GM21717 (cell line): ENCODE data around the gene TMEM185B.
A peak's percentile ranks its signal among the peaks of the same experiment; 100 is the strongest.

ENCODE experiments used
- ATAC-seq: cut with Tn5 transposase; IDR thresholded peaks from one replicate; pipeline ENCODE4 v1.9.1; 2021; ENCODE audit warnings: mild to moderate bottlenecking, moderate library complexity; ENCODE audit not compliant: unreplicated experiment

The TMEM185B gene

GRCh38 chr2:120252225-120253020 is 29.2 kb upstream of the TMEM185B start, which contains the start of gene RALB:
RALB (plus strand) TSS chr2:120252852; CDS start chr2:120278665, 25,813 bp downstream.
- peak; percentile 96 for ATAC-seq

- no peak for ATAC-seq
Observed at GRCh38 chr2:120251880-120252224, 28.7 kb upstream of the TMEM185B start.

GRCh38 chr2:120251078-120251477 is 27.9 kb upstream of the TMEM185B start:
- ATAC-seq = no peak

GRCh38 chr2:120250640-120251039 is 27.4 kb upstream of the TMEM185B start:
- ATAC-seq = no peak

GRCh38 chr2:120247851-120248250 is 24.7 kb upstream of the TMEM185B start:
- ATAC-seq = no peak

GRCh38 chr2:120246546-120247300 is 23.5 kb upstream of the TMEM185B start:
- no peak for ATAC-seq

- no peak for ATAC-seq
Observed at GRCh38 chr2:120245520-120246332, 22.5 kb upstream of the TMEM185B start.

- no peak for ATAC-seq
Observed at GRCh38 chr2:120244656-120245519, 21.7 kb upstream of the TMEM185B start.

- ATAC-seq = no peak
Observed at GRCh38 chr2:120243875-120244553, 20.8 kb upstream of the TMEM185B start.

- ATAC-seq = no peak
Observed at GRCh38 chr2:120243211-120243610, 20.0 kb upstream of the TMEM185B start.

- no peak for ATAC-seq
Observed at GRCh38 chr2:120241684-120242083, 18.5 kb upstream of the TMEM185B start.

- no peak for ATAC-seq
Observed at GRCh38 chr2:120240901-120241429, 17.8 kb upstream of the TMEM185B start.

GRCh38 chr2:120239488-120240287 is 16.5 kb upstream of the TMEM185B start:
- ATAC-seq = no peak

- no peak for ATAC-seq
Observed at GRCh38 chr2:120238728-120239487, 15.7 kb upstream of the TMEM185B start.

GRCh38 chr2:120237491-120237902 is 14.3 kb upstream of the TMEM185B start:
- no peak for ATAC-seq

- ATAC-seq = no peak
Observed at GRCh38 chr2:120236791-120237190, 13.6 kb upstream of the TMEM185B start.

GRCh38 chr2:120236316-120236715 is 13.1 kb upstream of the TMEM185B start:
- no peak for ATAC-seq

- no peak for ATAC-seq
Observed at GRCh38 chr2:120235681-120236080, 12.5 kb upstream of the TMEM185B start.
